HG03520 (cell line): ENCODE results near the gene SSBP2.
"Not testable (repeated sequence)": the region's sequence is repeated elsewhere in the genome, so short reads cannot be mapped to it uniquely, and the experiment has no call there.

ENCODE experiments used
- ATAC-seq: cut with Tn5 transposase; IDR thresholded peaks from one replicate; pipeline ENCODE4 v1.9.1; 2021; ENCODE audit warnings: mild to moderate bottlenecking, moderate library complexity; ENCODE audit not compliant: unreplicated experiment

SSBP2 gene

DNA sequence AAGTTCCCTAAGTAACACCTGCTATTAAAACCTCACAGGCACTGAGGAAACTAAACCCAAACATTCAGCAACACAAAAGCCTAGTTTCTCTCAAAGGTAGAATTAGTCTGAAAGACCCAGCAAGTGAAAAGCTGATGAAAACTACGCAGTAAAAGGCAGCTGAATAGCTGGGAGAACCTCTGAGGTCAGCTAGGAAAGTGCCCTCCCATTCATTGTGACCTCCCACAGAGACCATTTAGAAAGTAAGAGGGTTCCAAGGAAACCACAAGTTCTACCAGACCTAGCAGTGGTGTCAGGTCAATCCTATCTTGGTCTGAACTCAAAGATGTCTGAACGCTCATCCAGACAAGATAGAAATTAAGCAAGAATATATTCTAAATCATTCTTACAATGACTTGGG lies 144.7 kb downstream of the SSBP2 start:
- no peak for ATAC-seq

DNA sequence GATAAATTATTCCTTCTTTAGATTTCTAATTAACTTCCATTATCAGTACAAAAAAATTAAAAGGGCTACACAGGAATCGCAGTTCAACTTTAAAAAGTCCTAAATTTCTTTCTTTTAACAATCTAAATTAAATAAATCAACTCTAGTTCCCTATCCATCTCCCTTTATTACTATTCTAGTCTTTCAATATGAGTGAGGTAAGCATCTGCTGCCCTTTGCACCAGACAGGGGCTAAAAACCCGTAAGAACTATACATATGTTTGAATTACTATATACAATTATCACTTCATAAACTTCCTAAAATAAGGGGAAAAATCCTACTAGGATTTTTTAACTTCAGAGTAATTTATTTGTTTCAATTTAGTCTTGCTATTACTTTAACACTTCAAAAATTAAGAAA lies 145.6 kb downstream of the SSBP2 start:
- ATAC-seq: no peak

DNA sequence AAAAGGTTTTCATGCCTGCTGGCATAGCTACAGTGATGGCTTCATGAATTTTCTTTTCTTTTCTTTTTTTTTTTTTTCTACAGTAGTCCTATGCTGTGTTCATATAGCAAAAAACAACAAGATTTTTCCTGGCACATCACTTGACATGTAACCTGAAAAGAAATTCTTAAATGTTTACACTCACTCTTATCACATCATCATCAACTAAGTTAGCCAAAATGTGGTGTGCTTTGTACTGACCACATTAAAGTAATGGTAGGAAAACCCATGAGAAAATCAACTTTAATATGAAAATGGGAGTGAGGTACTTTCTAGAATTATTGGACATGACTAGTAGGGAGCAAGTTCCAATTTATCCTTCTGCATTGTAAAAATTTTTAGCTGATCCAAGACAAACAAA lies 146.7 kb downstream of the SSBP2 start:
- ATAC-seq: no peak

DNA sequence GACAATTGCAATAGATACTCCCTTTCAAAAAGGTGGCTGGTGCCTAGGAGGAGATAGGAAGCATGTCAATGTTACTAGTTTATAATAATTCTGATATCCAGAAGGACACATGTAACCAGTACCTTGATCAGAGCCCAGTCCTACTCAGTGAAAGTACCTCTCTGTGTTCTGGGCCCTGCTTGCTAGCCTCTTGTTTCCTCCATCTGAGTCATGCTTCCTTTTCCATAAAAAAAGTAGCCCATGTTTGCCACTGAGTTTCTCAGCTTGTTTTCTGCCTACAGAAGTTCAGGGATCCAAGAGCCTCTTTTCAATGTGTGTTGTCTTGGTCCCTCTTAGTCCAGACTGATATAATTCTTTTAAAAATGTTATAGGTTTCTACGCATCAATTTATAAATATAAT lies 149.0 kb downstream of the SSBP2 start:
- no peak for ATAC-seq

DNA sequence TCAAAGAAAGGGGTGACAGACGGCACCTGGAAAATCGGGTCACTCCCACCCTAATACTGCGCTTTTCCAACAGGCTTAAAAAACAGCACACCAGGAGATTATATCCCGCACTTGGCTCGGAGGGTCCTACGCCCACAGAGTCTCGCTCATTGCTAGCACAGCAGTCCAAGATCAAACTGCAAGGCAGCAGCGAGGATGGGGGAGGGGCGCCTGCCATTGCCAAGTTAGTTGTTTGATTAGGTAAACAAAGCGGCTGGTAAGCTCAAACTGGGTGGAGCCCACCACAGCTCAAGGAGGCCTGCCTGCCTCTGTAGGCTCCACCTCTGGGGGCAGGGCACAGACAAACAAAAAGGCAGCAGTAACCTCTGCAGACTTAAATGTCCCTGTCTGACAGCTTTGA lies 158.8 kb downstream of the SSBP2 start:
- not testable (repeated sequence) for ATAC-seq

DNA sequence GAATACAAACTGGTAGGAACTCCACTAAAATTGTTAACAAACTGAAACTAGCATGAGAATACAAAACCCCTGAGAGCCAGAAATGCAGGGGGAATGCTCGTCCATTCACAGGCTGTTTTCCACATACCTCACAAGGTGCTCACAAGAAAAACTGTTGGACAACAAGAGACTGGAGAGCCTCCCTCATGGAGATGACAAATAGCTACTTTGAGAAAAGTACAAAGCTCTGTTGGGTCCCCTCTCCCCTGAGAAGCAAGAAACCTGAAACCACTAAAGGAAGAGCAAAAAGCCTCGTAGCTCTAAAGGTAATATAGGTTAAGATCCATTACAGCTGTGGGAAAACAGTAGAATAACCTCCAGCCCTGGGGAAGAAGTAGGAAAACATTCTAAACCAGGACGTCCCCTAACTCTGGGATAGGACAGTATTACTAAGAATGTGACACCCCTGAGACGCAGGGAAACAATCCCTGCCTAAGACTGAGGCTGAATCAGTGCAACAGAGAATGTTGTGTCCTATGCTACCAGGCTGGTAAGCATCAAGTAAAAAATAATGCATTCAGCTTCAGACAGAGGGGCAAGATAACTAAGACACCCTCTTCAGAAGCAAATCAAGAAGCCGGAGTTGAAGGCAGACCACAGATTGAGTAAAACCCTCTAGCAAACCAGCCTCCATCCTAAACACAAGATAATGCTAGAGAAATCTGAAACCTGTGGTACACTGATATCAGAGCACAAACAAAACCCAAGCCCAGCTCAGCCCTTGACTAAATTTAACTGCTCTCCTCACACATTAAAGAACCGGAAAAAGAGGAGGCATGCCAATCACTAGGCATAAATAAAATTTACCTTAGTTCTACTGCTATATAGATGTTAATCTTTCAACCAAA lies 160.2 kb downstream of the SSBP2 start:
- ATAC-seq: no peak

DNA sequence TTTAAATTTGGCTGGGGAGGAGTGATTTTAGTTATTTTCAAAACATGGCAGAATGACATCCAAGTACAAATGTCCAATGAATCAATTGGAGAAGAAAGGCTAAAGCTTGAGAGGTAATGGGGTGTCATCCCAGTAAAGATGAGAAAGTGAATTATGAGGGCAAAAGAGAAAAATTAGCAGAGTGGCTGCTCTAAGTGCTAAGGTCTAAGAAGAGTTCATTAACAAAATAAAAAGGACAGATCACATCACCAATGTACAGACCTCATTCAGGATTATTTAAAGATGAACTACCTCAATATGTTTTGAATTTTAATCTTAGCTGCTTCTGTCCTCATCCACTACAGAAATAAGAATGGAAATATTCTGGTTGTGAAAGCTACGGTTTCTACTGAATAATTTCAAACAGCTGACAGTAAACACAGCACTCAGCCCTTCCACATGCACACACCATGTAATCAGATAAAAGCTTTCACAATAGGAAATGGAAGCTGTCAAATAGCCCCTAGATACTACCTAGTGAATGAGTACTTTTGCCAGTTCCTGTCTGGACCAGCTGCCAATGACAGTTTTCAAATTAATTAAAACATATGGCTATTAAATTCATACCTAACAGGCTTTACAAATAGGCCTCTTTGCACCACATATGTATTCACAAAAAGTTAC lies 171.5 kb downstream of the SSBP2 start:
- no peak for ATAC-seq

DNA sequence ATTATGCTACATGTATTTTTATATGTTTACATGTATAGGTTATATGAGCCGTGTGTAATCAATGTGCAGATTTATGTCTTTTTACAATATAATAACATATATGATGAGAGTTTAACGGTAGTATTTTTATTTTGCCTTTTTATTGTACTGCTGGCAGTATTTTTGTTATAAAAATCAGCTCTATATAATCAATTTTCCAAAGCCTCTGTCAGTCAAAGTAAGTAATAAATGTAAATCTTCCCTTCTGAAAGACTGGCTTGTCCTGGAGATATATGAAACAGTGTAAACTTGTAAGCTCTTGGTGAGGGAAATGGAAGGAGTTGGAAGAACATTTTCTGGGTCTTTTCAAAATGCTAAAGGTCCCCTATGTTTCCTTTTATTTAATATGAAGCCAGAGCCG lies 173.8 kb downstream of the SSBP2 start:
- no peak for ATAC-seq

DNA sequence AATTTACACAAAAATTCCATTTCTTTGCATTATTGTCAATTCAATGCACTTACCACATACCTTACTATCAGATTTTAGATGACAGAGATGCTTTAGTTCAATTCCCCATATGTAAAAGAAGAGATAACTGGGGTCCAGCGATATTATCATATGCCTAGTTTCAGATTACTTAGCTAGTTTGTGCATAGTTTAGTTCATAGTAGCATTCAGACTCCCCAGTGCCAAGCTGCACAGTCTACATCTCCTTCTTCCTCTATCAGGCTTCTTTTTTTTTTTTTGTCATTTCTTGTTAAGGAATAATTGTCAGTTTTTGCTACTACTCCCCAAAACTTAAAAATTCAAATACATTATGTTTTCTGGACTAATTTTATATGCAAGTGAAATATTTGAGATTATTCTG lies 175.0 kb downstream of the SSBP2 start:
- no peak for ATAC-seq

DNA sequence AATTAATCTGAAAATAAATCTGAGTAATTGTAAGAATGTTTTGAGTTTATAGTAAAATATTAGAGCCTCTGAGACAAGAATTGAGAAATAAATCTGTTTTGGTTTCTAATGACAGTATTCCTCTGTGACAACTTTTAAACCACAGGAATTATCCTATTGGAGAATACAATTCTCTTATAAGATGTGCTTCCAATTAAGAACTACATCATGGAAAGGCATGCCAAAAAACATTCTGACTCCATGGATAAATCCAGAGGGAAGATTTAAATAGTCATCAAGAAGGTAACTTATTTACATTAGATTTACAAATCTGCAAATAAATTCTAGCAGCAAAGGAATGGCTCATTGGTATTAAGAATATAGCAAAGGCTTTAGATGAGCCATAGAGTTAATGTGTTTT lies 178.7 kb downstream of the SSBP2 start:
- no peak for ATAC-seq

DNA sequence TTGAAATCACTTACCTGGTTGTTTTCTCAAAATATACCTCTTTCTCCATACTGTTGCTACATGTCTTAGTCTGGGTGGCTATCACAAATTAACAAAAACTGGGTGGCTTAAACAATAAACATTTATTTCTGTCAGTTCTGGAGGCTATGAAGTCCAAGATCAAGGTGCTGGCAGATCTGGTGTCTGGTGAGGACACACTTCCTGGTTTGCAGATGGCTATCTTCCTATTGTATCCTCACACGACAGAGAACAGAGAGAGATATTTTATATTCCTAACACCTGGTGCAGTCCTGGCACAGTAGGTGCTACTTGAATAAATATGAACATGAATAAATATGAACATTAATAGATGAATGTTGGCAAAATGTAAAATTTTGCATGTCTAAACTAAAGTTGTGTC lies 192.7 kb downstream of the SSBP2 start:
- no peak for ATAC-seq

DNA sequence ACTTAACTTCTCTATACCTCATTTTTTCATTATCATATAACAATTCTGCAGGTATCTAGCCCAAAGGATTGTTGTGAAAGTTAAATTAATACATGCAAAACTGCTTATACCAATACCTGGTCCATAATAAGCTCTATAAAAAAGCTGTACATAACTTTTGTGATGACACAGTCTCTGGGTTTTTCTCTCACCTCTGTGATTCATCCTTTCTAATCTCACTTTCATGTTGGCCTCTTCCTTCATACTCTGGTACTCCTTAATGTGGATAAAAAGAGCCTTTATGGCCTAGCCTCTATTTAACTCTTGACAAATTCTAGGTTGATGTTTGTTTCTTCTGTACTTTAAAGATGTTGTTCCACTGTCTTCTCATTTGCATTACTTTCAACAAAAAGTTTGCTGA lies 194.1 kb downstream of the SSBP2 start:
- no peak for ATAC-seq

DNA sequence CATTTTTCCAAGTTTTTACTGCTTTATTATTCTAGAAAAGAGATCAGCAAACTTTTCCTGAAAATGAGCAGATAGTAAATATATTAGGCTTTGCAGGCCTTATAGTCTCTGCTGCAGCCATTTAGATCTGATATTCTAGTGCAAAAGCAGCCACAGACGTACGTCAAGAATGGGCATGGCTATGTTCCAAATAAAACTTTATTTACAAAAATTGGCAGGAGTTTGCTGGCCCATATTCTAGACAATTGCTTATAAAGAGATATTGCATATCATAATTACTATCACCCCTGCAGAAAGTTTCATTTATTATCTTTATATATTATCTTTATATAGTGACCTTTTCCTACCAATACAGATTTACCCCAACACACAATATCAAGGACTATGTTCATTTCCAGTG lies 195.0 kb downstream of the SSBP2 start:
- no peak for ATAC-seq

DNA sequence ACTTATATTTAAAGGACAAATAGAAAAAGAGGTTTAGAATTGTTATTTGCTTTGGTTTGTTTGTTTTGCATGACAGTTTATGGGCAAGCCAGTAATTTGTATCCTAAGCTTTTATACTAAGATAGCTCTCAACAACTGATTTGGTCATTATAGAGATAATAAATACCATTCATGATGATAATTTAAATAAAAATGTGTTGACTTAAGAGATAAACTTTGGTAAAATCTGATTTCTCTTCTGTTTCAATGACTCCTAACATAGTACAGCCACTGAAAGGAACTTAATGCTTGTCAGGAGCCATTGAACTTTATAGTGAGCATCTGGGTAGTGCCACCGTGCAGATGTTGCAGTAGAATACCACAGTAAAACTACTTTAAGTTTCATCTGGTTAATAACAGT lies 196.2 kb downstream of the SSBP2 start:
- ATAC-seq: no peak

DNA sequence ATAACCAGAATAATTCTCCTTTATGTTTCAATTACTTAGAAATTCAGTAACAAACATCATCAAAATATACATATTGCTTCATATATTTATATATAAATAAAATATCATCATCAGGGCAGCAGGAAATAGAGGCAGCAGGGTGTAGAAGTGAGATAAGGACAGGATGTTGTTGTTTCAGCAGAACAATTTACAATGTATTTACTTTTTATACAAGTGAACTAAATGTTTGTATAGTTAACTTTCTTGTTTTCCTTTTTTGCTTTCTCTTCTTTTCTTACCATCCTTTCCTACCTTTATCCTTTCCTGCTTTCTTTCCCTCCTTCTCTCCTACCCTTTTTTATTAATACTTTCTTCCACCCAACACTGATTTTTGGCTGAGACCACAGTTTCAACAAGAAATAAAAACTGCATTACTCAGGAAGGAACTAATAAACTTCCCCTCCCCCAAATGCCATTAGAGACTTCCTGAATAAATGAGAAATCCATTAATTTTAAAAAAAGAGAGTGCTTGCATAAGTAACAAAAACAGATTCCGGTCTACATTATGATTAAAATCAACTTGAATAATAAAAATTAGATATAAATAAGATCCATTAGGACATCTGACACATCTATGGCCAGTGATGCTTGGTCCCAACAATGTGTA lies 197.2 kb downstream of the SSBP2 start:
- ATAC-seq: no peak

DNA sequence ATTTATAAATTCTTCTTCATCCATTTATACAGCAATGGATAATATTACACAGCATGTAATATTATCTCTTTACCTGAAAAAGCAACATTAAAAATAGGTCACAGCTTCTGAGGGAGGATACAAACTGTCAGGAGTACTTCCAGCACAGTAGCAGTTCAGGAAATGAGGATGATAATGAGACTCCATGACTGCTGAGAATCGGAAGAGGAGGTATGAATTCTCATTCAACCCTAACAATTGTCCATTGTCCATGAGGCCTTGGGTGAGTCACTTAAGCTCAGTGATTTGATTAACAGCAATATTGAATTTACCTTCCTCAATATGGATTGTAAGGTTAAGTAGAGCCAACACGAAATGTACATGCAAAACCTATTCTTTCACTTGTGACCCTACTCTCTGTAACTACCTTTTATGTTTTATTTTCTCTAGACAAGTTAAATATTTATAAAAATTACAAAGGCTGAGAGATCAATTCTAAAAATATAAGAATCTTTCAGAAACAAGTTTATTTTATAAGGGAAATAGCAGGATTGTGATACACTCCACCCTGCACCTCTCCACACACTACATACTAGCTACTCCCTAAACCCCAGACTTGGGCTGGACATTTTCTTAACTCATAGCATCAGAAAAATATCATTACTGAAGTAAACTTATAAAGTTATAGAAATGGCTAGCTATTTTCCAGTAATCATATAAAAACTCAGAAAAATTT lies 197.9 kb downstream of the SSBP2 start:
- no peak for ATAC-seq

DNA sequence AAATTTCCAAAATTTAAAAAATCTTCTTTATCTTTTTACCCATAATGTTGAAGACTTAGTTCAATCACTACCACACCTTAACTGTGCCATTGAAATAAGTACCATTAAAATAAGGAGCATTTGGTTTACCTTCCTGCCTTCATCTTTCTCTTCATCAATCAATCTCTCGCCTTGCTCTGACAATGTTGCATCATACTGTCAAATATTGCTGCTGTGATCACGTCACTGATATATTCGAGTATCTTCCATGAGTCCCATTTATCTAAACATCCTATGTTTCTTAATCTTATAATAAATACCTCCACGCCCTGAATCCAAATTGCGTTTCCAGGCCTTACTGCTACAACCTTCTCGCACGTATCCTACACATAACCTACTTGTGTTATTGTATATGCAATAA lies 201.8 kb downstream of the SSBP2 start:
- ATAC-seq: no peak

DNA sequence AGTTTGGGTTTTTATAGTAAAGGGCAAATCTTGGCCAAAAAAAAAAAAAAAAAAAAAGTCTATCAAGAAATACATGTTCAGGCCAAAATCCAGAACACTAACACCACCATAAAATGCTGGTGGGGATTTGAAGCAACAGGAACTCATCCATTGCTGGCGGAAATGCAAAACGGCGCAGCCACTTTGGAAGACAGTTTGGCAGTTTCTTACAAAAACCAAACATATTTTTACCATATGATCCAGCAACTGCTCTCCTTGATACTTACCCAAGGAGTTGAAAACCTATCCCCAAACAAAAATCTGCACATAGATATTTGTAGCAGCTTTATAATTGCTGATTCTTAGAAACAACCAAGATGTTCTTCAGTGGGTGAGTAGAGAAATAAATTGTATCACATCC lies 203.9 kb downstream of the SSBP2 start:
- no peak for ATAC-seq

DNA sequence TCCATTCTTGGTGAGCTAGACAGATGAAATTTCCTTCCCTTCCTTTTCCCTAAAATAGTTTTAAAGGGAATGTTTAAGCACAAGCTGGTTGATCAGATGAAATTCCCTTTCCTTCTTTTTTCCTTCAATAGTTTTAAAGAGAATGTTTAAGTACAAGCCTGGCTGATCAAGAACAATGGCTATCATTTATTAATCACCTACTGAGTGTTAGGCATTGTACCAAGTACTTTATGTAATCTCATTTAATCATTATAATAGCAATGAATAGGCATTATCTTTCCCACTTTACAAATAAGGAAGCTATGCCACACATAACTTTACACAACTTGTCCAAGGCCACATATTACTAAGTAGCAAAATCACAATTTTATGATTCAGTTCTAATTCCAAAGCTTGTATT lies 205.0 kb downstream of the SSBP2 start:
- no peak for ATAC-seq

DNA sequence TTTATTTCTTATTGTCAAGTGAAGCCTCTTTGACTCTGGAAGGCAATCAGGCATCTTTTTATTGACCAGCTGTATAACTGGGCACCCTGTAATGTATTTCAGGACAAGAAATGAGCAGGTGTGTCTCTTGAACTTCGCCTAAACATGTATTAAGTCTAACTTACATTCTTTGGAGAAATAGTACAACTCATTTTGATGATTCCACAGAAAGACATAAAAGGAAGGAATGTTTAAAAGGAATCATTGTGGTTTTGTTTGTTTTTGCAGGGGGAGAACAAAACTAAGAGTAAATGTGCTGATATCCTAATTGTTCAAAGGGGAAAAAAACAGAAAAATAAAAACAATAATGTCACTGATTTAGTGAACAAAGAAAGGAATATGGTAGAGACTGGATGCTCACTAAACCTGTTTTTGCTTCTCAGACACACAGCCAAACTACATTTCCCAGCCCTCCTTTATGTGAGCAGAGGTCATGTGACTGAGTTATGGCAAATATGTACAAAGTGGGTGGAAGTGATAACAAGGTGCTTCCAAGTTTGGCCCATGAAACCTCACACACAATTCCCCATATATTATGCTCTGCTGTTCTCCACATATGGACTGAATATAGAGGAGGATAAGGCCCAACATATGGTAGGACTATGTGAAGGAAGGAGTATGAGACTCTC lies 206.4 kb downstream of the SSBP2 start:
- no peak for ATAC-seq

DNA sequence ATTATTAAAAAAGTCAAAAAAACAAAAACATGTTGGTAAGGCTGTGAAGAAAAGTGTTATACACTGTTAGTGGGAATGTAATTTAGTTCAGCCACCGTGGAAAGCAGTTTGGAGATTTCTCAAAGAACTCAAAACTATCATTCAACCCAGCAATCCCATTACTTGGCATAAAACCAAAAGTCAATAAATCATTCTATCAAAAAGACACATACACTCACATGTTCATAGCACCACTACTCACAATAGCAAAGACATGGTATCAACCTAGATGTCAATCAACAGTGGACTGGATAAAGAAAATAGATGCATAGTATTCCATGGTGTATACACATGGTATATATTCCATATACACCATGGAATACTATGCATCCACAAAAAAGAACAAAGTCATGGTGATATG lies 208.7 kb downstream of the SSBP2 start:
- ATAC-seq: no peak
